ENCODE measurements around the gene SERPINE3. TPM values are rescaled to one million over a fixed set of nuclear protein-coding genes. Genes with fewer than 3 reads are reported as not detected.
A peak's percentile ranks its signal among the peaks of the same experiment; 100 is the strongest.

The SERPINE3 gene
- total RNA-seq, 1 experiment from 2014 or later, result 0.59 TPM

GRCh38 chr13:51363625-51364024 is 24.1 kb downstream of the SERPINE3 start:
- Mint-ChIP-seq H3K27me3 (ENCODE audit: low read depth) (no peaks in the 10 kb centered on the region), H3K9me3 (no peaks in the 10 kb centered on the region), H3K27ac (no peak overlapping the region), H3K4me1 (peaks cover 30% of the 10 kb centered on the region), H3K4me3 (no peak overlapping the region), H3K36me3 (peaks cover 25% of the 10 kb centered on the region)
- ChIA-PET CTCF (no interaction called here), POLR2A (no interaction called here)
- ATAC-seq (no peak), DNase-seq (ENCODE audit: low spot score) (no peak)
- TF ChIP-seq ZNF532 (CRISPR knock-in tag; IDR thresholded peaks at IDR 0.05; ENCODE audit: borderline replicate concordance), result no peak
- TF ChIP-seq MAX (CRISPR knock-in tag; IDR thresholded peaks at IDR 0.05), result no peak
- no peak for TF ChIP-seq NFYB (CRISPR knock-in tag; conservative IDR thresholded peaks at IDR 0.05; ENCODE audit: low read depth)
- TF ChIP-seq ZNF138 (CRISPR knock-in tag; conservative IDR thresholded peaks at IDR 0.05), result no peak
- TF ChIP-seq JAZF1 (CRISPR knock-in tag; IDR thresholded peaks at IDR 0.05), result no peak
- no peak for TF ChIP-seq ZNF512 (CRISPR knock-in tag; IDR thresholded peaks at IDR 0.05; ENCODE audit: borderline replicate concordance)
- TF ChIP-seq MYBL2 (CRISPR knock-in tag; IDR thresholded peaks at IDR 0.05), result no peak
- TF ChIP-seq FOXP1 (CRISPR knock-in tag; IDR thresholded peaks at IDR 0.05; ENCODE audit: borderline replicate concordance), result no peak
- TF ChIP-seq SMAD4 (CRISPR knock-in tag; IDR thresholded peaks at IDR 0.05), result no peak
- TF ChIP-seq NR1H2 (CRISPR knock-in tag; IDR thresholded peaks at IDR 0.05), result no peak
- no peak for TF ChIP-seq NR2C2 (CRISPR knock-in tag; IDR thresholded peaks at IDR 0.05)
- TF ChIP-seq HMGA2 (CRISPR knock-in tag; IDR thresholded peaks at IDR 0.05), result no peak

- no peak for DNase-seq (ENCODE audit: low spot score)
- CTCF ChIA-PET, result no interaction called here
- Mint-ChIP-seq H3K4me1 (peaks cover 30% of the 10 kb centered on the region), H3K9me3 (no peaks in the 10 kb centered on the region), H3K27me3 (ENCODE audit: low read depth) (no peaks in the 10 kb centered on the region), H3K4me3 (no peak overlapping the region), H3K27ac (peak overlapping the region; percentile 7; the same call in 1 of the 2 replicates), H3K36me3 (peaks cover 31% of the 10 kb centered on the region)
- POLR2A ChIA-PET, result no interaction called here
- no peak for ATAC-seq
- TF ChIP-seq ERG (CRISPR knock-in tag; IDR thresholded peaks at IDR 0.05), result no peak
- no peak for TF ChIP-seq IRF1 (CRISPR knock-in tag; IDR thresholded peaks at IDR 0.05)
- no peak for TF ChIP-seq JAZF1 (CRISPR knock-in tag; IDR thresholded peaks at IDR 0.05)
- no peak for TF ChIP-seq NR2C2 (CRISPR knock-in tag; IDR thresholded peaks at IDR 0.05)
- no peak for TF ChIP-seq ZNF532 (CRISPR knock-in tag; IDR thresholded peaks at IDR 0.05; ENCODE audit: borderline replicate concordance)
- TF ChIP-seq USF2 (CRISPR knock-in tag; IDR thresholded peaks at IDR 0.05), result no peak
- TF ChIP-seq NFYB (CRISPR knock-in tag; conservative IDR thresholded peaks at IDR 0.05; ENCODE audit: low read depth), result no peak
- no peak for TF ChIP-seq AR (CRISPR knock-in tag; IDR thresholded peaks at IDR 0.05)
Observed at GRCh38 chr13:51364404-51365008, 25.0 kb downstream of the SERPINE3 start.

All from WTC11 (cell line).